ENCODE measurements around the gene MAZ.

DNA sequence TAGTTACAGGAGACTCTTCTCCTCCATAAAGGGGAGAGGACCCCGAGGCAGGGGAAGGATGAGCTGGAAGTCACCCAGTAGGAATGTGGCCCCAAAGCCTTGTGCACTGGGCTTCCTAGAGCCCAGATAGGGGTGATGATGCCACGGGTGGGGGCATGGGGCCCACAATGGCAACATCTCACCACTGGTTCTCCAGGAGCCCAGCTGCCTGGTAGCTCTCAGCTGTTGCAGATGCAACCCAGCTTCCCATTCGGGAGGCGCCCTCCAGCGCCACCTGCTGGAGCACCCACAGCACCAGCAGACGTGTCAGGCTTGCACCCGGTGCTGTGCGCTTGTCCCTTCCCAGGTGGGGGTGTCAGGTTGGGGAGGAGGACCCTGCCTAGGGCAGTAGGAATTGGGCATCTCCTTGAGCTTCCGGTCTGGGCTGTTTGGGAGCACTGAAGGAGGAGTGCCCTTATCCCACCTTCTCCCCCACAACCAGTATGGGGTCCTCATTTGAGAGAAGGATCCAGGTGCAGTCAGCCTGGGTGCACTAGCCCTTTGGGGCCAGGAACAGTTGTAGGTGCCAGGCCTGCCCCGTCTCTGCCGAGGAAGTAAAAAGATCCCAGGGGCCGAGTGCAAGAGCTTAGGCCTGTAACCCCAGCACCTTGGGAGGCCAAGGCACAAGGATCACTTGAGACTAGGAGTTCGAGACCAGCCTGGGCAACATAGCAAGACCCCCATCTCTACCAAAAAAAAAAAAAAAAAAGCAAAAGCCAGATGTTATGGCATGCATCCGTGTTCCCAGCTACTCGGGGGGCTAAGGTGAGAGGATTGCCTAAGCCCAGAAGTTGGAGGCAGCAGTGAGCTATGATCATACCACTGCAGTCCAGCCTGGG, 42.3 kb downstream of the MAZ start:
- no peak for TF ChIP-seq POLR2A (IDR thresholded peaks at IDR 0.05)
- TF ChIP-seq, protein P1, sequence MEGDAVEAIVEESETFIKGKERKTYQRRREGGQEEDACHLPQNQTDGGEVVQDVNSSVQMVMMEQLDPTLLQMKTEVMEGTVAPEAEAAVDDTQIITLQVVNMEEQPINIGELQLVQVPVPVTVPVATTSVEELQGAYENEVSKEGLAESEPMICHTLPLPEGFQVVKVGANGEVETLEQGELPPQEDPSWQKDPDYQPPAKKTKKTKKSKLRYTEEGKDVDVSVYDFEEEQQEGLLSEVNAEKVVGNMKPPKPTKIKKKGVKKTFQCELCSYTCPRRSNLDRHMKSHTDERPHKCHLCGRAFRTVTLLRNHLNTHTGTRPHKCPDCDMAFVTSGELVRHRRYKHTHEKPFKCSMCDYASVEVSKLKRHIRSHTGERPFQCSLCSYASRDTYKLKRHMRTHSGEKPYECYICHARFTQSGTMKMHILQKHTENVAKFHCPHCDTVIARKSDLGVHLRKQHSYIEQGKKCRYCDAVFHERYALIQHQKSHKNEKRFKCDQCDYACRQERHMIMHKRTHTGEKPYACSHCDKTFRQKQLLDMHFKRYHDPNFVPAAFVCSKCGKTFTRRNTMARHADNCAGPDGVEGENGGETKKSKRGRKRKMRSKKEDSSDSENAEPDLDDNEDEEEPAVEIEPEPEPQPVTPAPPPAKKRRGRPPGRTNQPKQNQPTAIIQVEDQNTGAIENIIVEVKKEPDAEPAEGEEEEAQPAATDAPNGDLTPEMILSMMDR (IDR thresholded peaks at IDR 0.05): peak; percentile 48 to 90
- TF ChIP-seq POLR2AphosphoS5 (IDR thresholded peaks at IDR 0.05): no peak

Data from suprapubic skin (tissue), 4 donors.